ENCODE results near the gene PSTPIP2.

Gene PSTPIP2

DNA sequence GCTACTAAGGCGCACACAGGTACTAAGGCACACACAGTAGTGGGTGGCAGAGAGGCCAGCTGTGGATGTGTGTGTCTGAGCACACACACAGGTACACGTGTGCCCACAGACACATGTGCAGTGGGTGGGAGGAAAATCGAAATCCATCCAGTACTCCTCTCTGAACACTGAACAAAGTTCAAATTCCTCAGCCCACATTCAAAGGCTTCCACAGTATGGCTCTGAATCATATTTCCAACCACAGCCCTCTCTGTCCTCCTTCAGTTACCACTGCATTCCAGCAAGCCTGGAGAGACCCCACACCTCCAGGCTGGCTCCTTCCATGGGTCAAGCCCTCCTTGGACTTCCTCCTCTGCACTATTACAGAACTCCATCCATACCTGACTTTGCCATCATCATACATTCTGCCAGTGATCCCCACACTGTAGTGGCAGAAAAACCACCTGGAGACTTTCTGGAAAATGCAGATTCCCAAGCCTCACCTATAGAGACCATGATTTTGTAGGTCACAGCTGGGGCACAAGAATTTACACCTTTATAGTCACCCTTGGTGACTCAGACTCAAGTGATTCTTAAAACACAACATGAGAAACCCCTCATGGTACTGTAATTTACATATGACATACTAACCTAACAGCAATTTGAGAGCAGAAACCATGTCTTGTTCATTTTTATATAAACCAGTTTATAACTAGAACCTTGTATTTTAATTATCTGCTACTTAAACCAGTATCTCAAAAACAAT lies 136.3 kb downstream of the PSTPIP2 start:
- DNase-seq (ENCODE audit: low spot score) = no peak

Data from pons (tissue), 1 donor.